Skeletal muscle satellite cell (primary cell): Measurements from ENCODE around the gene PFDN2.
A peak's percentile ranks its signal among the peaks of the same experiment; 100 is the strongest.

ENCODE experiments used
- H3K27me3 ChIP-seq: 2 replicates; pipeline ENCODE4 v1.7.0; 2013; ENCODE audit warnings: low read length; ENCODE audit not compliant: control insufficient read depth, insufficient read depth
- H3K36me3 ChIP-seq: 2 replicates; pipeline ENCODE4 v1.7.0; 2013; ENCODE audit warnings: mild to moderate bottlenecking, control low read depth, low read length; ENCODE audit not compliant: insufficient read depth
- H3K4me1 ChIP-seq: 2 replicates; pipeline ENCODE4 v1.7.0; 2013; ENCODE audit warnings: low read length; ENCODE audit not compliant: control insufficient read depth, insufficient read depth
- H3K4me2 ChIP-seq: 2 replicates; pipeline ENCODE4 v1.7.0; 2013; ENCODE audit warnings: mild to moderate bottlenecking, low read length
- H3K4me3 ChIP-seq: 2 replicates; pipeline ENCODE4 v1.7.0; 2013; ENCODE audit warnings: low read length
- H3K9ac ChIP-seq: 2 replicates; pipeline ENCODE4 v1.7.0; 2013; ENCODE audit warnings: mild to moderate bottlenecking, low read depth, low read length, moderate library complexity
- H3K9me3 ChIP-seq: replicated peaks from 2 replicates; pipeline ENCODE4 v1.7.0; 2013; ENCODE audit warnings: mild to moderate bottlenecking, control low read depth, low read length

PFDN2 gene

DNA sequence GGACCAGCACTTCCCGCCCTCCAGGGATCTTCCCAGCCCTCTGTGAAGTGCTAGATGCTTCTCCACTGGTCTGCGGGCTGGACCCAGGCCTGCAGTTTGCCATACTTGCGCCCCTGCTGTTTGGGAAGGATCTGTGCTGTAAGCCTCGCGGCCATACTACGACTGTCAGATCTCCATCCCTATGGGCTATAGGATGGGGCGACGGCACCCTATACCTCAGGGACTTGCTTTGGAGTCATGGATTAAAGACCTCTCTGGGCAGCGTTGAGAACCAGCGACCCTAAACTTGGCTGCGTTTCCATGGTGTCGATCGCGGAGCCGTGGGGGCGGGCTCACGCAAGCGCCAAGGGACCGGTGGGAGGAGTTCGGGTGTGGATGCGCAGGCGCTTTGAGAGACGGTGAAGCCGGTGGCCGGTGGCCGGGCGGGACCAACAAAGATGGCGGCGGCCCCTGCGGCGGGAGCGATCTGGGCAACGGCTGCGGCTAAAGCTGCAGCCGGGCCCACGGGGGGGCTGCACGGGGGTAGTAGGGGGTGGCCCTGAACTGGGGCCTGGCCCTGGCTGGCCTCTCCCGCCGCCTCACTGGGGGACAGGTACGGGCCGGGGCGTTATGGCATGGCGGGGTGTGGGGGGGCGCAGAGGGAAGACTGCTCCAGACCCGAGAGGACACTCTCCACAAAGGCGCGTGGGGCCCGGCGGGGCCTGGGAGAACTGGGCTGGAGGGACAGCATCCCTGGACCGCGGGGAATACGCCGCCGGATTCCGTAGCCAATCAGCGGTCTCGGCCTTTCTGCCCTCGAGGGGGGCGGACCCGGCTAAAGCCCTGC is 41.5 kb upstream of the PFDN2 start, which contains the start of gene USP21:
USP21 (plus strand) TSS at position 414 of the 826 bp plus-strand sequence. CDS start 1,141 bp downstream, outside the sequence.
- peak within 1 kb of the TSS; percentile 86 for H3K9ac ChIP-seq
- no peaks in the 10 kb centered on the region for H3K9me3 ChIP-seq
- peak within 1 kb of the TSS; percentile 86 for H3K4me3 ChIP-seq
- H3K4me1 ChIP-seq: peaks cover 23% of the 10 kb centered on the region
- peaks cover 44% of the 10 kb centered on the region for H3K36me3 ChIP-seq
- H3K27me3 ChIP-seq: no peaks in the 10 kb centered on the region
- H3K4me2 ChIP-seq: peak within 1 kb of the TSS; percentile 93

DNA sequence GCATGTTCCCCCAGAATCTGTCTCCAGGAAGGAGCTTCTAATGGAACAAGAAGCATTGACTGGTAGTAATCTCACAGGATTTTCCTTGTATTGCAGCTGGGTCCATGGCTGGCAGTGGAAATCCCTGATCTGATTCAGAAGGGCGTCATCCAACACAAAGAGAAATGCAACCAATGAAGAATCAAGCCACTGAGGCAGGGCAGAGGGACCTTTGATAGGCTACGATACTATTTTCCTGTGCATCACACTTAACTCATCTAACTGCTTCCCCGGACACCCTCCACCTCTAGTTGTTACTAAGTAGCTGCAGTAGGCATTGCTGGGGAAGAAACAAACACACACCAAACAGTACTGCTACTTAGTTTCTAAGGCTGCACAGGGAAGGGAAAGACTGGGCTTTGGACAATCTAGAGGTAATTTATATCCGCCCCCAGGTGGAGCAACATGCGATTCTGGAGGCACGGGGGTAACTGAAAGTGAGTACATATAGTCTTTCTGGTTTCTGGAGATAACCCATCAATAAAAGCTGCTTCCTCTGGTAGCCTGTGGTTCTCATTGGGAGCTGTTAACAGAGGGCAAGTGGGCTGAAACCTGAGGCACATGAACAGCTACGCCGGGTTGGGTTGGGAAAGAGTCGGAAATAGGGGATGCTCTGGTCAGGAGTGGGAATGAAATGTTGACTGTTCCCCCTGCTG is 40.6 kb upstream of the PFDN2 start:
- peaks cover 40% of the 10 kb centered on the region for H3K36me3 ChIP-seq
- H3K9ac ChIP-seq: peak overlapping the region; percentile 86
- H3K27me3 ChIP-seq: no peaks in the 10 kb centered on the region
- peak overlapping the region; percentile 86 for H3K4me3 ChIP-seq
- H3K9me3 ChIP-seq: no peaks in the 10 kb centered on the region
- peaks cover 23% of the 10 kb centered on the region for H3K4me1 ChIP-seq
- H3K4me2 ChIP-seq: peak overlapping the region; percentile 93

DNA sequence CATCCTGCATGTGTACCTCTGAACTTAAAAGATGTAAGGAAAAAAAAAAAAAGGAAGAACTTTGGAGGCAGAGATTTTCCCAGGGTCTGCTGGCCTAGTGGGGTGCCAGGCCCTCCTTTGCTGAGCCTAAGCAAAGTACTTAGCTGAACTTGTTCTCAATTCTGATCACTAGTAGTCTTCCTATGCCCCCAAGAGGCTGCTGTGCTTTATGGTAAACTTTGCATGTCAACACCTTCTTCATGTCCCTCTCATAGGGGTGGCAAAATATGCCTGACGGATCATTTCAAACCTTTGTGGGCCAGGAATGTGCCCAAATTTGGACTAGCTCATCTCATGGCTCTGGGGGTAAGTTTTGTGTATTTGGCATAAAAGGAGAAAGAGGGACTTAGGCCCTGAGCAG is 40.0 kb upstream of the PFDN2 start:
- peaks cover 23% of the 10 kb centered on the region for H3K4me1 ChIP-seq
- H3K4me3 ChIP-seq: no peak overlapping the region
- no peak overlapping the region for H3K4me2 ChIP-seq
- no peak overlapping the region for H3K9ac ChIP-seq
- H3K27me3 ChIP-seq: no peaks in the 10 kb centered on the region
- peaks cover 37% of the 10 kb centered on the region for H3K36me3 ChIP-seq
- no peaks in the 10 kb centered on the region for H3K9me3 ChIP-seq

DNA sequence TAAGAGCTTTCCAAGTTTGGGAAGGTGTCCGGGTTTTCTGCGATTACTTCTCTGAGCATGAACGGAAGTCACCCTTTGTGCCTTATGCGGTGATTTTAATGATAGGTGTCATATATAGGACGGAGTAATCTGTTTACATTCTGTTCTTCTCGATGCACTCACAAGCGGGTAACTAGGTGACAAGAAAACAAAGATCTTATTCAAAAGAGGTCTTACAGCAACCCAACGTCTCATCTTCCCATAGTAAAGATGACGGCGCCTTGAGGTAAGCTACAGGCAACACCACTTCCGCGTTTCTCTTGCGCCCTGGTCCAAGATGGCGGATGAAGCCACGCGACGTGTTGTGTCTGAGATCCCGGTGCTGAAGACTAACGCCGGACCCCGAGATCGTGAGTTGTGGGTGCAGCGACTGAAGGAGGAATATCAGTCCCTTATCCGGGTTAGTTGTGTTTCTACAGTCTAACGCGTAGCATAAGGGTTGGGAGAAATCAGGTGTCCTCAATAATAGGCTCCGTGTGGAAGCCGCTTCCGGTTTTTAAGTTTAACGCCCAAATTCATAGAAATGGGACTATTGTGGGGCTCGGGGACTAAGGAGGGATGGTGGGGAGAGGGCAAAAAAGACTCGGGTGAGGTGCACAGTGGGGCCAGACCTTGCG is 36.0 kb upstream of the PFDN2 start, which contains the start of gene UFC1:
UFC1 (plus strand) TSS at position 297 of the 656 bp plus-strand sequence; CDS start at position 317, 20 bp downstream.
- Histone ChIP-seq H3K4me1 (peaks cover 12% of the 10 kb centered on the region), H3K27me3 (no peaks in the 10 kb centered on the region), H3K4me2 (peak within 1 kb of the TSS; percentile 80), H3K9me3 (no peaks in the 10 kb centered on the region), H3K4me3 (peak within 1 kb of the TSS; percentile 91), H3K36me3 (peaks cover 20% of the 10 kb centered on the region), H3K9ac (peak within 1 kb of the TSS; percentile 97)

DNA sequence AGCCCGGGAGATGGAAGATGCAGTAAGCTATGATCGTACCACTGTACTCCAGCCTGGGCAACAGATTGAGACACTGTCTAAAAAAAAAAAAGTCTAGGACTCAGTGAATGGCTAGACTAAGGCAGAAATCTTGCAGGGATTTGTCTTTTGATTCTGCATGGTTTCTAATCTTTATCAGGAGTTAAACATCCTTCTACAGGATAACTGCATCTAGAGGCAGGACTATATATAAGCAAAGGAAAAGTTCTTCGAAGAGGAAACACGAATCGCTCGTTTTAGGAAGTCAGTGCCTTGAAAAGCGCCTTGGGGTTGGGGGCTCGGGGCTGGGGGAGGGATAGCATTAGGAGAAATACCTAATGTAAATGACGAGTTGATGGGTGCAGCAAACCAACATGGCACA is 35.3 kb upstream of the PFDN2 start:
- Histone ChIP-seq H3K4me3 (peak overlapping the region; percentile 91), H3K9me3 (no peaks in the 10 kb centered on the region), H3K4me2 (peak overlapping the region; percentile 80), H3K36me3 (peaks cover 14% of the 10 kb centered on the region), H3K9ac (peak overlapping the region; percentile 97), H3K4me1 (peaks cover 7% of the 10 kb centered on the region), H3K27me3 (no peaks in the 10 kb centered on the region)

DNA sequence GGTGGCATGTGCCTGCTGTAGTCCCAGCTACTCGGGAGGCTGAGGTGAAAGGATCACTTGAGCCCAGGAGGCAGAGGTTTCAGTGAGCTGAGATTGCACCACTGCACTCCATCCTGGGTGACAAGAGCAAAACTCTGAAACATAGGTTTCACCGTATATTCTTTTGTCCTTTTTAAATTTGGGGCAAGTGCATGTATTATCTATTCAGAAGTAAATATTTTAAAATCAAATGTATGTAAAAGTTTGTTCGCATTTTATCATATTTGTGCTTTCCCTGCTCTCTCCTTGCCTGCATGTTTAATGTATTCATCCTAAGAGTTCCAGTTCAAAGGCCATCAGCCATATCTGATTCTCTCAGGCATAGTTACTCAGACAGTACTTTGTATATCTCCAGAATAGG is 28.0 kb upstream of the PFDN2 start:
- H3K4me1 ChIP-seq: no peaks in the 10 kb centered on the region
- no peaks in the 10 kb centered on the region for H3K9me3 ChIP-seq
- H3K4me3 ChIP-seq: no peak overlapping the region
- no peaks in the 10 kb centered on the region for H3K27me3 ChIP-seq
- no peaks in the 10 kb centered on the region for H3K36me3 ChIP-seq
- no peak overlapping the region for H3K4me2 ChIP-seq
- H3K9ac ChIP-seq: no peak overlapping the region

DNA sequence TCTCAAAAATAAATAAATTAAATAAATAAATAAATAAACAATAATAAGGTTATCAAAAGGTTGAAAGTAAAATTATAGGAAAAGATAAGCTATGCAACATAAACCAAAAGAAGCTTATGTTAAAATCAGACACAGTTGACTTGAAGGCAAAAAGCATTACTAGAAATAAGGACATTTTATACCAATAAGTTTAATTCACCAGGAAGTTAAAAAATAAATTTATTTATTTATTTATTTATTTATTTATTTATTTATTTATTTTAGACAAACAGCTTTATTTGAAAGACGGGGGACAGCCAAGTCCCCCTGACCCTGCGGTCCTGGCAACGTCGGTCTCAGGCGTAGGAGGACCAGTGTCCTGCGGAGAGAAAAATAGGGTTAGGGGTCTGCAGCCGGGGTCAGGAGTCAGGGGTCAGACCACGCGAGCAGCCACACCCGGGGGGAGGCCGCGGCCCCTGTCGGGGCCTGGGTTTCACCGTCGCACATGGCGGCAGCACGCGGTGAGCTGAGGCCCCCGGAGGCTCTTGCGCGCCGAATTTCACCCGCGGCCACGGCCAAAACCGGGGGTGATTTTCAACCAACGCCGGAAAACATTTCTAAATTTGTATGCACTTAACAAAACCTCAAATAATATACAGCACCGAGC is 23.0 kb upstream of the PFDN2 start:
- Histone ChIP-seq H3K4me2 (no peak overlapping the region), H3K4me3 (no peak overlapping the region), H3K9ac (no peak overlapping the region), H3K4me1 (no peaks in the 10 kb centered on the region), H3K36me3 (no peaks in the 10 kb centered on the region), H3K9me3 (no peaks in the 10 kb centered on the region), H3K27me3 (no peaks in the 10 kb centered on the region)

DNA sequence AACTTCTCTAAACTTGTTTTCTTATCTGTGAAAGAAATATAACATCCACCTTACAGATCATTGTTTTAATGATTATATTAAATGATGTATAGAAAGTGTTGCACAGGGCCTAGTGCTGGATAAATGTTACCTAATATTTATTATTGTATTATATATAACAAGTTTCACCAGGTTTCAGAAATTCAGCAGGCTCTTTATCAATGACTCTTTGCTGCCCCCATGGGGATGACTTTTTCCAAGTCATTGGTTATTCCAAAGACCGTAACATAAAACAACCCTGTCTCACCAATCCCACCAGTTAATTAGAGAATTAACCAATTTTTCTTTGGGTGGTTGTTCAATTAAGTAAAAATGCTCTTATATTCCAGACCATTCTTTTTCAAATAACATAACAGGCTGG is 21.9 kb upstream of the PFDN2 start:
- H3K9me3 ChIP-seq: no peaks in the 10 kb centered on the region
- no peaks in the 10 kb centered on the region for H3K27me3 ChIP-seq
- H3K4me2 ChIP-seq: no peak overlapping the region
- no peaks in the 10 kb centered on the region for H3K36me3 ChIP-seq
- no peaks in the 10 kb centered on the region for H3K4me1 ChIP-seq
- H3K4me3 ChIP-seq: no peak overlapping the region
- H3K9ac ChIP-seq: no peak overlapping the region

DNA sequence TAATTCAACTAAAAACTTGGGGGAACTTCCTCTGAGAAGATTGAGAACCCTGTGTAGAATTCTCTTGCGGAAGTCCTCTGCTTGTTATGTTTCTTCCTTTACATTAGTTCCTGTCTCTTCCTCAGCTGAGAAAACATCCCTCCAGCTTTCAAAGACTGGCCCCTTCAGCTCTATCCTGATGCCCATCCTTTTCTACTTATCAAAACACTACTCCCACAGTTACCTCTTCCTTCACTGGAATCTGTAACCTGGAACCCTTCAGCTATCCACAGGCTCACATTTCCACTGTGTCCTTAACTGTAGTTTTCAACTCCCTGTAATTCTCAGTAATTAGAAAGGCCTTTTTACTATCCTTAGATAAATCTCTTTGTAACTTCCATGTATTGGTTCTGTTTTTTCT is 20.6 kb upstream of the PFDN2 start:
- no peaks in the 10 kb centered on the region for H3K9me3 ChIP-seq
- no peaks in the 10 kb centered on the region for H3K36me3 ChIP-seq
- no peak overlapping the region for H3K4me3 ChIP-seq
- H3K27me3 ChIP-seq: no peaks in the 10 kb centered on the region
- no peaks in the 10 kb centered on the region for H3K4me1 ChIP-seq
- H3K4me2 ChIP-seq: no peak overlapping the region
- H3K9ac ChIP-seq: no peak overlapping the region

DNA sequence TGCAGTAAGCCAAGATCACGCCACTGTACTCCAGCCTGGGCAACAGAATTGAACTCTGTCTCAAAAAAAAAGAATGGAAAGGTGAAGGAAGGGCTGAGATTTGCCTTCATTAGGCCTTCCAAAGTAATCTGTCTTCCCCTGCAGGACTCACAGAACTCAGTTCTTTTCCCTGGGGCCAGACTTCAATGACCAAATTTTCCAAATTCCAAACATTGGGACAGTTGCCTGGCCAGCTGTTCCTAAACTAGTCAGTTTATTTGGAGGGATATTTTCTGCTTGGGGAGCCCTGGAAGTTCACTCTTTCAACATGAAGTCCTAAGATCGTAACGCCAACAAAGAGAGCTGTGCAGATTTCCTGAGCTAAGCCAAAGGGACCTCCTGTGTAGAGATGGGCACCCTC is 20.0 kb upstream of the PFDN2 start:
- H3K4me3 ChIP-seq: no peak overlapping the region
- no peaks in the 10 kb centered on the region for H3K4me1 ChIP-seq
- H3K9me3 ChIP-seq: no peaks in the 10 kb centered on the region
- no peak overlapping the region for H3K9ac ChIP-seq
- no peaks in the 10 kb centered on the region for H3K36me3 ChIP-seq
- no peak overlapping the region for H3K4me2 ChIP-seq
- no peaks in the 10 kb centered on the region for H3K27me3 ChIP-seq

DNA sequence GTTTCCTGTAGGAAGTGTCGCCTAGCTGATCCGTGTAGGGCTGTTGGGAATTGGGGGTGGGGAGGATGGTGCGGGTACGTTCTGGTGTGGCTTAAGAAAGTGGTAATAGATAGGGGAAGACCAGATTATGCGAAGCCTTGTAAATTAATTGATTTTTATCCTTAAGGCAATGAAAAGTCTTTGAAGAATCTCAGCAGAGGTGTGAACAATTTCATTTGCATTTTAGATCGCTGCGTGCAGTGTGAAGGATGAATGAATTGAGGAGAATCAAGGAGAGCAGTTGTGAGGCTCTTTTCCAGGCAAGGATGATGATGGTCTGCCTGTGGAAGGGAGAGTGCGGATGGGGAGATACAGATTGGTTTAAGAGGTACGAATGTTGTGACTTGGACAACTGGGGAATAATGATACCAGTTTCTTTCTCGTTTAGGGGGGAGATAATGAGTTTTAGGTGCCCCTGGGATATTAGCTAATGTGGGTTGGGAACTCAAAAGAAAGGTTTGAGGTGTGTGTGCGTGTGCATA is 15.4 kb upstream of the PFDN2 start:
- Histone ChIP-seq H3K4me1 (peaks cover 13% of the 10 kb centered on the region), H3K9me3 (no peaks in the 10 kb centered on the region), H3K36me3 (peaks cover 12% of the 10 kb centered on the region), H3K9ac (peak overlapping the region; percentile 88), H3K4me3 (peak overlapping the region; percentile 85), H3K4me2 (peak overlapping the region; percentile 98), H3K27me3 (no peaks in the 10 kb centered on the region)
